HepG2 (cell line): ENCODE results near the gene MXRA8. TPM values are rescaled to one million over a fixed set of nuclear protein-coding genes. Genes with fewer than 3 reads are reported as not detected.

Experiments
- ATAC-seq: fragments of 200-7000 bp; cut with Tn5 transposase; 3 replicates; pipeline ENCODE4 v1.9.1; 2020; ENCODE audit warnings: mild to moderate bottlenecking, moderate library complexity
- BruUV-seq: library from RNA; stranded (reverse); fragments of 400-500 nt; replicated peaks from 2 replicates; lab custom pipeline; 2021; lab: Mats Ljungman, UMichigan
- CTCF ChIA-PET: fragments of 300-600 bp; formaldehyde crosslinking; extraction: SDS; loops from one replicate; lab custom pipeline; 2021; ENCODE audit warnings: low total read pairs, inconsistent platforms, low intra/inter-chr PET ratio; lab: Yijun Ruan, JAX
- POLR2A ChIA-PET: fragments of 350-600 bp; sonication (Branson Sonifier 250); formaldehyde crosslinking; loops from one replicate; lab custom pipeline; 2020; ENCODE audit warnings: antibody characterized with exemption, inconsistent platforms; lab: Yijun Ruan, JAX
- DNase-seq: peaks from one replicate; pipeline ENCODE4 v3.0.0-alpha.2; 2015; ENCODE audit warnings: low spot score
- FAIRE-seq: peaks from 3 replicates; lab custom pipeline; 2011; peaks lifted over from hg19 to GRCh38; lab: Jason Lieb, UNC
- H2AFZ ChIP-seq: one replicate; pipeline ENCODE4 v1.6.1; 2011; ENCODE audit warnings: low read length, inconsistent platforms
- H3K27ac ChIP-seq: fragments of 300-600 bp; 3 replicates; pipeline ENCODE4 v1.8.0; 2011; ENCODE audit warnings: mixed run types, mild to moderate bottlenecking, mixed read lengths, low read length, inconsistent platforms; ENCODE audit not compliant: insufficient read depth; ENCODE audit errors: extremely low read length
- H3K27me3 ChIP-seq, 2 experiments: fragments of 200-600 bp in 1 of 2; 2 replicates in 1 of 2; 3 replicates in 1 of 2; pipeline versions ENCODE4 v1.6.0 to v1.8.0; 2011; ENCODE audit warnings: low read length in 2 of 2, mild to moderate bottlenecking in 2 of 2, moderate library complexity in 2 of 2, inconsistent platforms in 1 of 2; ENCODE audit not compliant: insufficient read depth in 2 of 2, control insufficient read depth in 1 of 2
- H3K36me3 ChIP-seq, 2 experiments: fragments of 200-600 bp in 1 of 2; replicated peaks in 1 of 2; 2 replicates in 1 of 2; 3 replicates in 1 of 2; pipeline versions ENCODE4 v1.5.1 to v1.8.0; 2011; ENCODE audit warnings: low read length in 2 of 2, inconsistent platforms in 1 of 2; ENCODE audit not compliant: insufficient read depth in 2 of 2, control insufficient read depth in 1 of 2
- H3K4me1 ChIP-seq: 2 replicates; pipeline ENCODE4 v1.5.1; 2012; ENCODE audit warnings: low read length, inconsistent platforms; ENCODE audit not compliant: insufficient read depth
- H3K4me2 ChIP-seq: 2 replicates; pipeline ENCODE4 v1.6.0; 2011; ENCODE audit warnings: low read depth, low read length, inconsistent platforms
- H3K4me3 ChIP-seq, 3 experiments: fragments of 200-600 bp in 1 of 3; sonication (generic), shearing (Covaris generic) in 1 of 3; replicated peaks in 1 of 3; 2 replicates each; pipeline ENCODE4 v1.5.1; 2011 to 2016; ENCODE audit warnings: low read length in 3 of 3, inconsistent platforms in 2 of 3, low read depth in 2 of 3, mild to moderate bottlenecking in 2 of 3, control low read depth in 1 of 3, mixed read lengths in 1 of 3; ENCODE audit not compliant: insufficient read depth in 1 of 3
- H3K79me2 ChIP-seq: one replicate; pipeline ENCODE4 v1.6.1; 2011; ENCODE audit warnings: low read length, inconsistent platforms; ENCODE audit not compliant: insufficient read depth
- H3K9ac ChIP-seq: 2 replicates; pipeline ENCODE4 v1.6.0; 2011; ENCODE audit warnings: mild to moderate bottlenecking, low read depth, low read length, inconsistent platforms; ENCODE audit not compliant: insufficient read depth
- H3K9me3 ChIP-seq: 2 replicates; pipeline ENCODE4 v1.5.1; 2012; ENCODE audit warnings: mild to moderate bottlenecking, low read length
- H4K20me1 ChIP-seq: 2 replicates; pipeline ENCODE4 v1.6.0; 2011; ENCODE audit warnings: inconsistent platforms, mild to moderate bottlenecking, low read length, moderate library complexity; ENCODE audit not compliant: insufficient read depth
- CHD2 ChIP-seq: IDR thresholded peaks from 2 replicates; pipeline ENCODE4 v1.6.1; 2011; ENCODE audit warnings: low read depth, low read length, improper control_type of control experiment
- NFE2 ChIP-seq: sonication (generic); formaldehyde crosslinking; IDR thresholded peaks from 2 replicates; pipeline ENCODE4 v1.4.0; 2020; ENCODE audit warnings: missing genetic modification reagents
- NR2F1 ChIP-seq, 2 experiments: fragments of 450-650 bp in 1 of 2; formaldehyde crosslinking in 1 of 2; IDR thresholded peaks; 2 replicates each; pipeline versions ENCODE4 v1.5.0 to v1.6.1; 2016 to 2020; ENCODE audit warnings: mild to moderate bottlenecking in 1 of 2, missing compliant biosample characterization in 1 of 2, missing genetic modification reagents in 1 of 2, moderate library complexity in 1 of 2
- TCF12 ChIP-seq, 2 experiments: fragments of 450-650 bp in 1 of 2; sonication (generic) in 1 of 2; formaldehyde crosslinking in 1 of 2; IDR thresholded peaks; 2 replicates each; pipeline versions ENCODE4 v1.6.1 to v1.8.0; 2017 to 2022; ENCODE audit warnings: antibody characterized with exemption in 1 of 2, mild to moderate bottlenecking in 1 of 2, missing genetic modification reagents in 1 of 2, moderate library complexity in 1 of 2
- ZNF124 ChIP-seq: sonication (generic); formaldehyde crosslinking; IDR thresholded peaks from 2 replicates; pipeline ENCODE4 v1.4.0; 2020; ENCODE audit warnings: missing genetic modification reagents
- ZNF407 ChIP-seq: sonication (generic); formaldehyde crosslinking; IDR thresholded peaks from one replicate; pipeline ENCODE4 v1.5.1; 2020; ENCODE audit warnings: mild to moderate bottlenecking, missing genetic modification reagents; ENCODE audit errors: not compliant biosample characterization
- ZSCAN12 ChIP-seq: sonication (generic); formaldehyde crosslinking; IDR thresholded peaks from 2 replicates; pipeline ENCODE4 v1.9.0; 2021; ENCODE audit warnings: mild to moderate bottlenecking, missing genetic modification reagents
- WGBS: methylation state at CpG from one replicate; pipeline ENCODE4 v1.1.6; 2017; ENCODE audit warnings: low lambda C conversion rate; 5-methylcytosine and 5-hydroxymethylcytosine counted together
- in situ Hi-C: cut with HindIII; loops from 2 replicates; pipeline ENCODE4 v1.10.0; 2017; ENCODE audit warnings: low pct_unique_long_range_greater_than_20kb; ENCODE audit not compliant: extremely low pct_ligation_motif_present
- intact Hi-C: fragments of 100-400 bp; cut with micrococcal nuclease; formaldehyde crosslinking; loops from one replicate; pipeline ENCODE4 v1.10.0; 2022; ENCODE audit not compliant: unreplicated experiment
- polyA plus RNA-seq, 8 experiments: library from polyadenylated mRNA; depleted of rRNA in 3 of 8; stranded (reverse) in 7 of 8; unstranded in 1 of 8; fragments of >200 nt; fragmentation: Illumina TruSeq in 4 of 8; extraction: Trizol in 4 of 8; gene quantifications; 2 replicates each; pipeline versions ENCODE4 v1.2.1 to v1.2.3, GENCODE V29; 2011 to 2016; ENCODE audit warnings: low read depth in 4 of 8, missing spikeins in 1 of 8, mixed read lengths in 1 of 8; ENCODE audit not compliant: insufficient read depth in 1 of 8
- total RNA-seq, 5 experiments: library from RNA; depleted of rRNA; stranded (reverse); fragments of >200 nt; fragmentation: Illumina TruSeq; extraction: Trizol; gene quantifications; 2 replicates each; pipeline ENCODE4 v1.2.3, GENCODE V29; 2016; ENCODE audit warnings: low read depth in 1 of 5
- TF ChIP-seq, protein P1 (sequence below): sonication (generic); formaldehyde crosslinking; IDR thresholded peaks from 2 replicates; pipeline ENCODE4 v1.4.0; 2020; ENCODE audit warnings: missing genetic modification reagents
- TF ChIP-seq, protein P2 (sequence below): IDR thresholded peaks from 2 replicates; pipeline ENCODE4 v1.6.1; 2016; ENCODE audit warnings: mild to moderate bottlenecking

The MXRA8 gene
- total and polyA plus RNA-seq, 2 of the 13 experiments (the other 11 are each of a cell fraction or from before 2014, with no cell fraction given), result 19.8 to 44.8 TPM

- TF ChIP-seq ZNF407 (CRISPR knock-in tag) (peak; percentile 84), CHD2 (peak; percentile 96)
- TF ChIP-seq, all 625 proteins: peak for 400
Measured at GRCh38 chr1:1374929-1375662, 16.7 kb upstream of the MXRA8 start, which contains the start of gene AURKAIP1 (continued).

- POLR2A ChIA-PET, result interaction anchor here (0.6 to 3.2 kb wide), 21 partner anchors 13 to 198 kb away, joined by 3 to 35 read pairs (median 6); partner anchors contain the start of genes CCNL2, DVL1, MRPL20 and MXRA8
- BruUV-seq, result no TSS peak
- intact Hi-C loops, result no loop called here
- TF ChIP-seq, protein P1, sequence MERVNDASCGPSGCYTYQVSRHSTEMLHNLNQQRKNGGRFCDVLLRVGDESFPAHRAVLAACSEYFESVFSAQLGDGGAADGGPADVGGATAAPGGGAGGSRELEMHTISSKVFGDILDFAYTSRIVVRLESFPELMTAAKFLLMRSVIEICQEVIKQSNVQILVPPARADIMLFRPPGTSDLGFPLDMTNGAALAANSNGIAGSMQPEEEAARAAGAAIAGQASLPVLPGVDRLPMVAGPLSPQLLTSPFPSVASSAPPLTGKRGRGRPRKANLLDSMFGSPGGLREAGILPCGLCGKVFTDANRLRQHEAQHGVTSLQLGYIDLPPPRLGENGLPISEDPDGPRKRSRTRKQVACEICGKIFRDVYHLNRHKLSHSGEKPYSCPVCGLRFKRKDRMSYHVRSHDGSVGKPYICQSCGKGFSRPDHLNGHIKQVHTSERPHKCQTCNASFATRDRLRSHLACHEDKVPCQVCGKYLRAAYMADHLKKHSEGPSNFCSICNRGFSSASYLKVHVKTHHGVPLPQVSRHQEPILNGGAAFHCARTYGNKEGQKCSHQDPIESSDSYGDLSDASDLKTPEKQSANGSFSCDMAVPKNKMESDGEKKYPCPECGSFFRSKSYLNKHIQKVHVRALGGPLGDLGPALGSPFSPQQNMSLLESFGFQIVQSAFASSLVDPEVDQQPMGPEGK (CRISPR knock-in tag), result no peak
- TF ChIP-seq NR2F1 (CRISPR knock-in tag; IDR thresholded peaks at IDR 0.05) (no peak), NFE2 (CRISPR knock-in tag) (no peak), ZNF124 (CRISPR knock-in tag) (no peak), TCF12 (IDR thresholded peaks at IDR 0.05) (no peak), TCF12 (CRISPR knock-in tag; IDR thresholded peaks at IDR 0.05) (peak; percentile 4; the same call in 1 of the 2 replicates), ZSCAN12 (CRISPR knock-in tag) (0 out of 2 replicates have a peak, but pooled peaks have one; percentile 4)
- TF ChIP-seq, protein P2, sequence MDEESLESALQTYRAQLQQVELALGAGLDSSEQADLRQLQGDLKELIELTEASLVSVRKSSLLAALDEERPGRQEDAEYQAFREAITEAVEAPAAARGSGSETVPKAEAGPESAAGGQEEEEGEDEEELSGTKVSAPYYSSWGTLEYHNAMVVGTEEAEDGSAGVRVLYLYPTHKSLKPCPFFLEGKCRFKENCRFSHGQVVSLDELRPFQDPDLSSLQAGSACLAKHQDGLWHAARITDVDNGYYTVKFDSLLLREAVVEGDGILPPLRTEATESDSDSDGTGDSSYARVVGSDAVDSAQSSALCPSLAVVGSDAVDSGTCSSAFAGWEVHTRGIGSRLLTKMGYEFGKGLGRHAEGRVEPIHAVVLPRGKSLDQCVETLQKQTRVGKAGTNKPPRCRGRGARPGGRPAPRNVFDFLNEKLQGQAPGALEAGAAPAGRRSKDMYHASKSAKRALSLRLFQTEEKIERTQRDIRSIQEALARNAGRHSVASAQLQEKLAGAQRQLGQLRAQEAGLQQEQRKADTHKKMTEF, result no peak
Measured at GRCh38 chr1:1374589-1374928, 16.2 kb upstream of the MXRA8 start.

More at GRCh38 chr1:1374589-1374928, 16.2 kb upstream of the MXRA8 start:
- Histone ChIP-seq H3K9me3 (no peaks in the 10 kb centered on the region), H3K36me3 (peaks cover 0 to 3% of the 10 kb centered on the region in 2 experiments; a peak in 1 of 5 replicates), H3K4me2 (peak overlapping the region; percentile 91), H3K79me2 (peaks cover 19% of the 10 kb centered on the region), H4K20me1 (no peaks in the 10 kb centered on the region), H3K27ac (peak overlapping the region; percentile 79), H3K4me1 (peaks cover 37% of the 10 kb centered on the region), H2AFZ (no peak overlapping the region), H3K9ac (peak overlapping the region; percentile 98), H3K27me3 (no peaks in the 10 kb centered on the region; a peak in 1 of 5 replicates), H3K4me3 (peak overlapping the region; percentile 75 to 99 (median 90))
- in situ Hi-C loops, result no loop called here
- DNase-seq (no peak), FAIRE-seq (no peak), ATAC-seq (no peak)
- CTCF ChIA-PET, result no interaction called here
- 0% methylated on average over 12 of the region's 24 CpGs for WGBS
